ENCODE results near the gene BLNK.

BLNK gene

GRCh38 chr10:96287392-96288105, 16.2 kb upstream of the BLNK start:
- FAIRE-seq = no peak

GRCh38 chr10:96285331-96285752, 14.0 kb upstream of the BLNK start:
- FAIRE-seq = no peak

GRCh38 chr10:96283756-96284155, 12.4 kb upstream of the BLNK start:
- FAIRE-seq = no peak

- no peak for FAIRE-seq
Measured at GRCh38 chr10:96283351-96283750, 12.0 kb upstream of the BLNK start.

GRCh38 chr10:96281444-96282029, 10.2 kb upstream of the BLNK start:
- no peak for FAIRE-seq

- FAIRE-seq = no peak
Measured at GRCh38 chr10:96280859-96281258, 9.5 kb upstream of the BLNK start.

GRCh38 chr10:96279191-96279641, 7.8 kb upstream of the BLNK start:
- FAIRE-seq = no peak

GRCh38 chr10:96276831-96277230, 5.5 kb upstream of the BLNK start:
- FAIRE-seq = no peak

- FAIRE-seq = no peak
Measured at GRCh38 chr10:96276426-96276825, 5.1 kb upstream of the BLNK start.

- no peak for FAIRE-seq
Measured at GRCh38 chr10:96275685-96276418, 4.5 kb upstream of the BLNK start.

GRCh38 chr10:96272316-96273280, 1.2 kb upstream of the BLNK start:
- FAIRE-seq = no peak

GRCh38 chr10:96270571-96270970, 798 bp downstream of the BLNK start:
- no peak for FAIRE-seq

GRCh38 chr10:96269438-96270300, 1.7 kb downstream of the BLNK start:
- FAIRE-seq = no peak

- no peak for FAIRE-seq
Measured at GRCh38 chr10:96268341-96268909, 2.9 kb downstream of the BLNK start.

- FAIRE-seq = no peak
Measured at GRCh38 chr10:96267234-96267705, 4.1 kb downstream of the BLNK start.

- FAIRE-seq = no peak
Measured at GRCh38 chr10:96266118-96266770, 5.1 kb downstream of the BLNK start.

GRCh38 chr10:96264938-96265337, 6.4 kb downstream of the BLNK start:
- FAIRE-seq = no peak

- no peak for FAIRE-seq
Measured at GRCh38 chr10:96263669-96264068, 7.7 kb downstream of the BLNK start.

- no peak for FAIRE-seq
Measured at GRCh38 chr10:96263176-96263575, 8.2 kb downstream of the BLNK start.

- FAIRE-seq = no peak
Measured at GRCh38 chr10:96261930-96262329, 9.4 kb downstream of the BLNK start.

- no peak for FAIRE-seq
Measured at GRCh38 chr10:96261132-96261531, 10.2 kb downstream of the BLNK start.

All from G401.6 (cell line).